GM12801 (cell line): Measurements from ENCODE around the gene COMP.

ENCODE experiments used
- CTCF ChIP-seq: IDR thresholded peaks from one replicate; pipeline ENCODE4 v1.5.1; 2011; ENCODE audit warnings: control low read depth; ENCODE audit not compliant: insufficient read length; ENCODE audit errors: extremely low read depth

Gene COMP

GRCh38 chr19:18763674-18764590 is 27.2 kb downstream of the COMP start:
- no peak for TF ChIP-seq CTCF

- no peak for TF ChIP-seq CTCF
Observed at GRCh38 chr19:18762125-18763023, 28.7 kb downstream of the COMP start.

GRCh38 chr19:18761531-18762110 is 29.5 kb downstream of the COMP start:
- no peak for TF ChIP-seq CTCF

GRCh38 chr19:18760440-18761383 is 30.4 kb downstream of the COMP start:
- TF ChIP-seq CTCF, result no peak

- no peak for TF ChIP-seq CTCF
Observed at GRCh38 chr19:18759995-18760426, 31.1 kb downstream of the COMP start.

- no peak for TF ChIP-seq CTCF
Observed at GRCh38 chr19:18759304-18759994, 31.7 kb downstream of the COMP start.
